Jurkat, Clone E6-1 (cell line): ENCODE results near the gene LAMB4. TPM values are rescaled to one million over a fixed set of nuclear protein-coding genes. Genes with fewer than 3 reads are reported as not detected.

Source experiments
- DNase-seq: peaks from one replicate; pipeline ENCODE4 v3.0.0-alpha.2; 2011; ENCODE audit warnings: low read depth, low spot score
- H3K4me3 ChIP-seq: 2 replicates; pipeline ENCODE4 v1.5.1; 2011; ENCODE audit warnings: mild to moderate bottlenecking, low read length, control low read depth, moderate library complexity
- polyA plus RNA-seq: library from polyadenylated mRNA; unstranded; fragments of >200 nt; gene quantifications from one replicate; pipeline ENCODE4 v1.2.1, GENCODE V29; 2012; ENCODE audit warnings: missing spikeins; ENCODE audit not compliant: insufficient read length, insufficient read depth

The LAMB4 gene
- not detected for polyA plus RNA-seq

- H3K4me3 ChIP-seq = no peak within 1 kb of the TSS
- DNase-seq = no peak
These were observed at the start of gene LAMB4 for GRCh38 chr7:108130261-108130660. Gene LAMB4 (minus strand): TSS chr7:108130361. CDS start chr7:108123164, 7,197 bp downstream.

- no peak for DNase-seq
- no peak overlapping the region for H3K4me3 ChIP-seq
These were observed 48.2 kb upstream of the LAMB4 start for GRCh38 chr7:108178398-108178797.

- no peak for DNase-seq
- no peak overlapping the region for H3K4me3 ChIP-seq
These were observed 41.0 kb upstream of the LAMB4 start for GRCh38 chr7:108171164-108171563.

GRCh38 chr7:108170251-108170650, 40.1 kb upstream of the LAMB4 start:
- no peak overlapping the region for H3K4me3 ChIP-seq
- DNase-seq = no peak

GRCh38 chr7:108167460-108167859, 37.3 kb upstream of the LAMB4 start:
- no peak for DNase-seq
- no peak overlapping the region for H3K4me3 ChIP-seq

GRCh38 chr7:108166687-108167086, 36.5 kb upstream of the LAMB4 start:
- H3K4me3 ChIP-seq = no peak overlapping the region
- DNase-seq = no peak

GRCh38 chr7:108165723-108166122, 35.6 kb upstream of the LAMB4 start:
- no peak overlapping the region for H3K4me3 ChIP-seq
- no peak for DNase-seq

GRCh38 chr7:108164946-108165345, 34.8 kb upstream of the LAMB4 start:
- no peak for DNase-seq
- no peak overlapping the region for H3K4me3 ChIP-seq

GRCh38 chr7:108164342-108164741, 34.2 kb upstream of the LAMB4 start:
- DNase-seq = no peak
- no peak overlapping the region for H3K4me3 ChIP-seq

- DNase-seq = no peak
These were observed 28.6 kb upstream of the LAMB4 start for GRCh38 chr7:108158776-108159175.

GRCh38 chr7:108157606-108158335, 27.6 kb upstream of the LAMB4 start:
- no peak overlapping the region for H3K4me3 ChIP-seq
- no peak for DNase-seq

More at GRCh38 chr7:108158776-108159175, 28.6 kb upstream of the LAMB4 start:
- H3K4me3 ChIP-seq = no peak overlapping the region

- no peak overlapping the region for H3K4me3 ChIP-seq
- DNase-seq = no peak
These were observed 26.9 kb upstream of the LAMB4 start for GRCh38 chr7:108156897-108157605.

GRCh38 chr7:108152198-108152597, 22.0 kb upstream of the LAMB4 start:
- H3K4me3 ChIP-seq = no peak overlapping the region

GRCh38 chr7:108149908-108150307, 19.7 kb upstream of the LAMB4 start:
- no peak overlapping the region for H3K4me3 ChIP-seq
- DNase-seq = no peak

More at GRCh38 chr7:108152198-108152597, 22.0 kb upstream of the LAMB4 start:
- DNase-seq = no peak

- no peak overlapping the region for H3K4me3 ChIP-seq
- DNase-seq = no peak
These were observed 19.0 kb upstream of the LAMB4 start for GRCh38 chr7:108149119-108149518.

GRCh38 chr7:108147031-108147563, 16.9 kb upstream of the LAMB4 start:
- no peak for DNase-seq
- no peak overlapping the region for H3K4me3 ChIP-seq

GRCh38 chr7:108146070-108146842, 16.1 kb upstream of the LAMB4 start:
- no peak overlapping the region for H3K4me3 ChIP-seq

GRCh38 chr7:108145401-108145800, 15.2 kb upstream of the LAMB4 start:
- no peak for DNase-seq

More at GRCh38 chr7:108146070-108146842, 16.1 kb upstream of the LAMB4 start:
- peak; percentile 55 for DNase-seq

GRCh38 chr7:108144931-108145330, 14.8 kb upstream of the LAMB4 start:
- no peak for DNase-seq
- H3K4me3 ChIP-seq = no peak overlapping the region

More at GRCh38 chr7:108145401-108145800, 15.2 kb upstream of the LAMB4 start:
- no peak overlapping the region for H3K4me3 ChIP-seq
